Prostate gland (tissue), 2 donors: Measurements from ENCODE around the gene SEMA4G.

Experiments
- CTCF ChIP-seq, 4 experiments: fragments of 200-600 bp in 2 of 4; fragments of 450-650 bp in 2 of 4; sonication (generic) in 2 of 4; IDR thresholded peaks; 1 replicate in 3 of 4; 2 replicates in 1 of 4; pipeline ENCODE4 v1.5.1; 2016 to 2019; ENCODE audit warnings: antibody characterized with exemption in 4 of 4, mild to moderate bottlenecking in 2 of 4, moderate library complexity in 2 of 4
- POLR2AphosphoS5 ChIP-seq: sonication (generic); formaldehyde crosslinking; IDR thresholded peaks from one replicate; pipeline ENCODE4 v1.6.1; 2017; ENCODE audit warnings: antibody characterized with exemption

GRCh38 chr10:101007099-101007711 is 37.9 kb downstream of the SEMA4G start:
- no peak for TF ChIP-seq POLR2AphosphoS5
- no peak for TF ChIP-seq CTCF (IDR thresholded peaks at IDR 0.05)
